Fibroblast of skin of right biceps (primary cell): ENCODE results near the gene HOXD8.

Experiments
- DNase-seq: peaks from one replicate; pipeline ENCODE4 v3.0.0-alpha.2; 2013

The HOXD8 gene

DNA sequence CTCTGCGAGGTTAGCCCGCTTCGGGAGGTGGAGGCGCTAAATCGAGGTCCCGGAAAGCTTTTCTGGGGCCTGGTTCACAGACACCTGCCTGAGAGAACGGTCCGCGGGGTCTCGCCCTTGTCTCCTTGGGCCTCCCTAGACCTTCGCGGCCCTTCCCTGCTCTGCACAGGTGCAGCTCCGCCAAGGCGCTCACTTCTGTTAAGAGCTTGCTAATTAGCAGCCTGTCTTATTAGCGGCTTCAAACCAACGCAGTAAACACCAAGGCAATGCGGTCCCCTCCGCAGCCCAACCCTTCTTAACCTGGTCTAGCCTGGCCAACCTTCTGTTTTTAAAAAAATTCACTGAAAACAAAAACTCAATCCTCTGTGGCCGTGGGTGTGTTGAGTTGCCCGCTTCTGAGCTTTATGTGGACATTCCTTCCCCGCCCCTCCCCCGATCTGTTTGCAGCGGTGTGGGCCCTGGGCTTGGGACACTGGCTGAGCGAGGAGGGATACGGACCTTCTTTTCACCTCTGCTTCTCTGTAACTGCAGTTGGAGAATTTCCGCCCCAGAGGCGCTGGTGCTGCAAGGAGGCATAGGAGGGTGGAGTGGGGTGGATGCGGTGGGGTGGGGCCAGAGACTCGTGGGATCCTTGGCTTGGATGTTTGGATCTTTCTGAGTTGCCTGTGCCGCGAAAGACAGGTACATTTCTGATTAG lies 18.4 kb downstream of the HOXD8 start:
- DNase-seq = peak; percentile 53

DNA sequence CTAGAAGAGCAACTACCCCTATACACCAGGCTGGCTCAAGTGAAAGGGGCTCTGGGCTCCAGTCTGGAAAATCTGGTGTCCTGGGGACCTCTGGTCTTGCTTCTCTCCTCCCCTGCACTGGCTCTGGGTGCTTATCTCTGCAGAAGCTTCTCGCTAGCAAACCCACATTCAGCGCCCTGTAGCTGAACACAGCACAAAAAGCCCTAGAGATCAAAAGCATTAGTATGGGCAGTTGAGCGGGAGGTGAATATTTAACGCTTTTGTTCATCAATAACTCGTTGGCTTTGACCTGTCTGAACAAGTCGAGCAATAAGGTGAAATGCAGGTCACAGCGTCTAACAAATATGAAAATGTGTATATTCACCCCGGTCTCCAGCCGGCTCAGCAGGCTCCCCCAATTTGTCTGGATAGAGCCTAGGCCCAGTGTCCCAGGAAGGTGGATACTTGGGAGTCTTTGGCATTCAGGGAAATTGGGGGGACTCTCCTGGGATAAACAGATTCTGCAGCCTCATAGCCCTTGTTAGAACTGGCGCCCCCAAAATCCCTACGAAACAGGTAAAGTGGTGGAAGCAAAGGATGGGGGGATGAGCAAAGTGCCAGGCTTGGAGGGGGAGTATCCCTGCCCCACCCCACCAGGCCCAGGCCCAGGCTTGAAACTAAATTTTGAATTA lies 19.4 kb downstream of the HOXD8 start:
- DNase-seq = no peak

DNA sequence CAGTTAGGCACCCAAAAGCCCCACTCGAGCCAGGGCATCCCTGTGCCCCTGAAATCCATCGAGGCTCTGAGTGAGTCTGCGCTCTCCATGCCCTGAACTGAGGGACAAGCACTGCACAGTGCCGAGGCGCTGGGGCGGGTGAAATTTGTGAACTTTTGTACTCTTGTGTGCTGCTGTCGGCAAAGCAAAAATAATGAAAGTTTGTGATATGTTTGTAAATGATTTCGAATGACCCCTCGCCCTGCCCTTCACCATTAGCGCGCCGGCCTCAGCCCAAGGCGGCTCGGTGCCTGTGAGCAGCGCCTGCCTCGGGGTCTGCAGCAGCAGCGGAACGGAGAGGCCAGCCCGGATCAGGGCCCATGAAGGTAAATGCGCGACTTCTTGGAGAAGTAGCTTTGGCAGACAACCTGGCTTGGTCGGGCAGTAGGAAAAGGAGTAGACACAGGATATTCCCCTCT lies 20.0 kb downstream of the HOXD8 start:
- no peak for DNase-seq

DNA sequence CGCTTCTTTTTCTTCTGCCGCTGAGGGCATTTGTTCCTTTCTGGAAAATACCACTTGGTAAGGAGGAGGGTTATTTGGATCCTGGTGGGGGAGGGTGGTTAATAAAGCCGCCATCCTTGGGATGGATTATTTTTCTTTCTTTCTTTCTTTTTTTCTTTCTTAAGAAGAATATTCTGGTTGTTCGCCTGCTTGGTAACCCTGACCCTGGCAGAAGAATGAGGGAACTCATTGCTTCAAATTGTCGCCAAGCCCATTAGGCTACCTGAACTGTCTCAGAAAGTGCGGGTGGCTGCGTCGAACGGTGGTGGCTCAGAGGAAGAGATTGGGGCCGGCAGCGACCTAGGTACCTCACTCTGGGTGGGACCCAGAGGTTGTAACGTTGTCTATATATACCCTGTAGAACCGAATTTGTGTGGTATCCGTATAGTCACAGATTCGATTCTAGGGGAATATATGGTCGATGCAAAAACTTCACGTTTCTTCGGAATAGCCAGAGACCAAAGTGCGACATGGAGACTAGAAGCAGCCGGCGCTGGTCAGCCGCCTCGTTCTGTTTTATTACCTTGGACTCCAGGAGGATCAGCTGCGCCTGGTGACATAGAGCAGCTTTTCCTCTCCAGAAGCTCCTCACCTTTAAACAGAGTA lies 20.6 kb downstream of the HOXD8 start:
- no peak for DNase-seq

DNA sequence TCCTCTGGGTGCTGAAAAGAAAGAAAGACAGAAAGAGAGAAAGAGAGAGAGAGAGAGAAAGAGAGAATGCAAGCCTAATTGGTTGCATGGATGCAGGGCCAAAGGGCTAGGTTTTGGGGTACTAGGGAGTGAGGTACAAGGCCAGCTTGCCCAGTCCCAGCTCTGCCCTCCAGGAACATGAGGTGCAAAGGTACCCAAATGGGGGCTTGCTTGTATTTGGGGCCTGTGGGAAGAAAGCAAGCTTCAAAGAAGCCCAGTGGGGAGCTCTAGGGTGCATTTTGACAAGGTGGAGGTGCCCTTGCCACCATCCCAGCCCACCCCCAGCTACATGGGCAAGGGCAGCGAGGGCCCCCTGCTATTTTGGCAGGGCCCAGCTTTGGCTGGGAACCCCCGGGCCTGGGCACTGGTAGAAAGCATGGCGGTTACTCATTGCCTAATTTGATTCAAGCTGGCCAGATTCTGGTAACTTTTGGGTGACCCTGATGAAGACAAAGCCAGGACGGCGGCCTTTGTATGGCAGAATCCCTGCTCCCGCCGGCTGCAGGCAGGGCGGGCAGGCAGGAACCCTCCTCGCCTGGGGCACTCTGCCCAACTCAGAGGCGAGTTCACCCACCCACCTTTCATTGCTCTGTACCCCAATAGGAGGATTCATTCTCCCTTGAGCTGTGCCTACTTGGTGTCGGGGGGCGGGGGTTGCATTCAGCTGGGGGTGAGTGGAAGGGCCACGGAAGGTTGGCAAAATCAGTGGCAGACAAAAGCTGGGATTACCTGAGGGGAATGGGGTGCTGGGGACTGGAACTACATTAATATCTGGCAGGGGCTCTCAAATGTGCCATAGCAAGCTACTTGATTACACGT lies 21.3 kb downstream of the HOXD8 start:
- DNase-seq = no peak

DNA sequence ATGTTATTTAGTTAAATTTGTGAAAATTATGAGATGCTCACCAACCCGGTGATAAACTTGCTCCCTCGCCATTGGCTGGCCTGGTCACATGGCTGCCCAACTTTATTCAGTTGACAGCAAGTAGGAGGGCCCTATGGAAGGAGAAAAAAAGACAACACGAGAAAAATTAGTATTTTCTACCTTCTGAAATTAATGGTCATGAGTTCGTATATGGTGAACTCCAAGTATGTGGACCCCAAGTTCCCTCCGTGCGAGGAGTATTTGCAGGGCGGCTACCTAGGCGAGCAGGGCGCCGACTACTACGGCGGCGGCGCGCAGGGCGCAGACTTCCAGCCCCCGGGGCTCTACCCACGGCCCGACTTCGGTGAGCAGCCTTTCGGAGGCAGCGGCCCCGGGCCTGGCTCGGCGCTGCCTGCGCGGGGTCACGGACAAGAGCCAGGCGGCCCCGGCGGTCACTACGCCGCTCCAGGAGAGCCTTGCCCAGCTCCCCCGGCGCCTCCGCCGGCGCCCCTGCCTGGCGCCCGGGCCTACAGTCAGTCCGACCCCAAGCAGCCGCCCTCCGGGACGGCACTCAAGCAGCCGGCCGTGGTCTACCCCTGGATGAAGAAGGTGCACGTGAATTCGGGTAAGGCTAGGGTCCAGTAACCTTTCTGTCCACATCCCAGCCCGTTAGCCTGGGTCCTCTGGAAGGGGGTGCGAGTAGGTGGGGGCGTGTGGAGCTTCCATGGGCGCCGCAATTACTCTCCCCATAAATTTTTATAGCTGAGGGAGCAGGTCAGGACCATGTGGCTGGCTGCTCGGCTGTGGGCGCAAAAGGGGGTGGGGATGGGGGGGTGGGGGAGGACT lies 22.2 kb downstream of the HOXD8 start, which contains the start of gene HOXD4:
HOXD4 (plus strand) TSS at position 109 of the 846 bp plus-strand sequence; CDS start at position 193, 84 bp downstream.
- peak; percentile 68 for DNase-seq

DNA sequence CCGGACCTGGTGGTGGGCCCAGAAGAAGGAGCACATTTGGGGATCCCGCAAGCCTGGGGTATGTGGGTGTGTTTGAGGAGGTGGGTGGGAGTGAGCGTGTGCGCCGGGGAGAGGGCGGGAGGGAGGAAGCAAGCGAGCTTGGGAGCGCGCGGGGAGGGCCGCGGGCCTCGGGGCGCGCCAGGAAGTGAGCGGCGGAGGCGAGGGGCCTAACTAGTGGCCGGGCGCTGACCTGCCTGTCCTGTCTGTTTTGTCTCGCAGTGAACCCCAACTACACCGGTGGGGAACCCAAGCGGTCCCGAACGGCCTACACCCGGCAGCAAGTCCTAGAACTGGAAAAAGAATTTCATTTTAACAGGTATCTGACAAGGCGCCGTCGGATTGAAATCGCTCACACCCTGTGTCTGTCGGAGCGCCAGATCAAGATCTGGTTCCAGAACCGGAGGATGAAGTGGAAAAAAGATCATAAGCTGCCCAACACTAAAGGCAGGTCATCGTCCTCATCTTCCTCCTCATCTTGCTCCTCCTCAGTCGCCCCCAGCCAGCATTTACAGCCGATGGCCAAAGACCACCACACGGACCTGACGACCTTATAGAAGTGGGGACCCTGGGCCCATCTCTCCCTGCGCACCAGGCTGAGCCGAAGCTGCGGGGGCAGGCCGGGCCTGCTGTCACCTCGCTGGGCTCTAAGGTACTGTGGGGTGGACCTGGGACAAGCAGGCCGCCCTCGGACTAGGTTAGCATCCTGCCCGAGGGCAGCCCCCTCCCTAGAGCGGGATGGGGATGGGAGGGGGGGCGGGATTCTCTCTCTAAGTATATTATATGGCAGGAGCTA lies 23.1 kb downstream of the HOXD8 start:
- DNase-seq = peak; percentile 61

DNA sequence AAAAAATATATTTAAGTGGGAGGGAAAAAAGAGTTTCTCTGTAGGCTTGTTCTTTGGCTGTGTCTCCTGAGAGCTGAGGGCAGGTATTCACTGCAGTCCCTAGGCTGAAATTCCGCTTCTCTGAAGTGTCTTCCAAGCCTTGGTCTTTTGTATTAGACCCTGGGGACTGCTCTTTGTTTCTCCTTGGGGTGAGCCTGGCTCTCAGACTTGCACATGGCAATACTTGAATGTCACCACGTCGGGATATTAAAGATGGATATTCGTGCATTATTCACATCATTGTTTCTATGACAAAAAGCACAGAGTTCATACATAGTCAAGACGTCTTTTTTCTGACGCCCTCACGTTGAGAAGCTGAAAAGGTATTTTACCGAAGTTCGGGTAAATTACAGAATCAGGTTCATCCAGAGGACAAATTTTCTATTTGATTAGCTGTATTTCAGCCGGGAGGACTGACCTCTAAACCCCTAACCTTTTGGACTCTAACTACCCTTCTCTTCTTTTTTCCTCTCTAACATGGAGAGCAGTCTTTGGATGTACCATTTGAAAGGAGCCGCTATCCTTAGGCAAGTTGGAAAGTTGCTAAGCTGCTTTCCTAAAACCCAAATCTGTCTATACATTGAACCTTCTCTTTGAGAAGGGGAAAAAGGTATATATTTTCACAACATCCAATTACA lies 25.2 kb downstream of the HOXD8 start:
- DNase-seq = no peak

DNA sequence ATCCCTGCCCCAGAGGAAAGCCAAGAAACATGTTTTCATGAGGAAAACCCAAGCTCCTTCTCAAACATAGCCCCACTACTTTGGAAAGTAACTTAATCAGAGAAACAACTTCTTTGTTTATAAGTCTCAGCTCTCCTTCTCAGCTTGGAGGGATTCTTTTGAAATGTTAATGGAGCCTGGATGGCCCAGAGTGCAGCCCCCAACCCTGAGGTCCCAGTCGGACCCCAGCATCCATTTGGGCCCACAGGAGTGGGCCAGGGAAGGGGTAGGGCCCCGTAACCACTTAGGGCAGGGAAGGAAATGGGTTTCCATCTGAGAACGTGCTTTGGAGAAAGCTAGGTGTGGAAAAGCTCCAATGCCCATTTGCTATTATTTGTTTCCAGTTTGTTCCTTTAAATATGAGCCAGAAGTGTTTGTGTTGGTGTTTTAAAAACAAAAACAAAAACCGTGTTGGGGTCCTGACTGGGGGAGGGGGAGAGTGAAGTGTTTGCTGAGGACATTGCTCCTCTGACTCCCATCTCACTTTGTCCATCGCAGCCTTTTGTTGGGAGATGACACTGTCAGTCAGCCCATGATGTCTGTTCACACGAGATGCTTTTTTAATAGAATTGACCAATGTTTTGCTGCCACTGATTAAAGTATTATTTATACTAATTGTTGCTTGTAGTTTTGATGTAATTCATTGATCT lies 26.0 kb downstream of the HOXD8 start:
- no peak for DNase-seq

DNA sequence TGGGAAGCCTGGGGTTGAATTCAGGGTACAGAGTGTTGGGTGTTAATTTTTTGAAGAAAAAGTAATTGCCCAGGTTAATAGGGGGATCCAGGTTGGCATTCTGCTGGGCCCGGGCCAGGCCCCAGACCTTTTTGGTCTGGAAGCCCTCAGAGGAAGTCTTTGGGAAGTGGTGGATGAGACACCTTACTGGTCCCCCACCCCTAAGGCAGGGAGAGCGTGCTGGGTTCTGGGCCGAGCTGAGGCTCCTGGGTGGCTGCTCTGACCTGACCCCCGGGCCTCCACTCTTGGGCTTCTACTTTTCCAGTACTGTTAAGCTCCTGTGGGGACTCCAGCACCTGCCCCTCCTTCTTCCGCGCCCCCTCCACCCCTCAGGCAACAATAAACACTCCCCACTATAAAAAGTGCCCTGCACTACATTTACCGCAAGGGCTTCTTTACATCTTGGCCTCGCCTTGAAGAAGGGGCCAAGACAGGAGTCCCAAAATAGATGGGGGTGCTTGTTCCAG lies 26.8 kb downstream of the HOXD8 start:
- no peak for DNase-seq

DNA sequence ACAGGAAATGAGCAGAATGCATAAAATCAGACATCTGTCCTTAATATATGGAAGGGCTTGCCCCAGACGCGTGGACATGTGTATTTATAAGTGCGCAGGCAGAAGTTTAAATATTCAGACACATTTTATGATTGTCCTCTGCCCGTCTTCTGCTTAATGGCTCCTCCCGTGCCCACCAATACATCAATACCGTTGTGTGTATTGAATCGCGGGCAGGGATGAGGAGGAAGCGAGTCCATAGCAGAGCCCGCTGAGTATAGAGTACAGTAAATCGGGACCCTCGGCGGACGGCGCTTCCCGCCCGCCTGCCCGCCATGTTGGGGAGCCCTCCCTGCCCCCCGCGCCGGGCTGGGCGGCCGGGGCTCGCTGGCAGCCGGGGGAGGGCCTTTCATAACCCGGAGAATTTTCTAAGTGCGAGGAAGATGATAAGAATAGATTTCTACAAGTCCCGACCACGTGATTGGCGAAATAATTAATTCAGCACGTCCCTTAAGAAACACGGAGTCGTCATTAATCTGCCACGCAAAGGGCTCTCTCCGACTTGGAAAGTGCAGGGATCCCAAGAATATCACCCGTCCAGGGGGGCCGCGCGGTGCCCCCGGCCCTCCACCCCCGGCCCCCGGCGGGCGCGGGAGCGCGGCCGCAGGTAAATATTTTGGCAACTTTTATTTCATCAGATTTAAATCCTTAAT lies 27.4 kb downstream of the HOXD8 start, which contains the start of gene HOXD3:
HOXD3 (plus strand) TSS at position 501 of the 692 bp plus-strand sequence. CDS start 11,808 bp downstream, outside the sequence.
- DNase-seq = peak; percentile 77

DNA sequence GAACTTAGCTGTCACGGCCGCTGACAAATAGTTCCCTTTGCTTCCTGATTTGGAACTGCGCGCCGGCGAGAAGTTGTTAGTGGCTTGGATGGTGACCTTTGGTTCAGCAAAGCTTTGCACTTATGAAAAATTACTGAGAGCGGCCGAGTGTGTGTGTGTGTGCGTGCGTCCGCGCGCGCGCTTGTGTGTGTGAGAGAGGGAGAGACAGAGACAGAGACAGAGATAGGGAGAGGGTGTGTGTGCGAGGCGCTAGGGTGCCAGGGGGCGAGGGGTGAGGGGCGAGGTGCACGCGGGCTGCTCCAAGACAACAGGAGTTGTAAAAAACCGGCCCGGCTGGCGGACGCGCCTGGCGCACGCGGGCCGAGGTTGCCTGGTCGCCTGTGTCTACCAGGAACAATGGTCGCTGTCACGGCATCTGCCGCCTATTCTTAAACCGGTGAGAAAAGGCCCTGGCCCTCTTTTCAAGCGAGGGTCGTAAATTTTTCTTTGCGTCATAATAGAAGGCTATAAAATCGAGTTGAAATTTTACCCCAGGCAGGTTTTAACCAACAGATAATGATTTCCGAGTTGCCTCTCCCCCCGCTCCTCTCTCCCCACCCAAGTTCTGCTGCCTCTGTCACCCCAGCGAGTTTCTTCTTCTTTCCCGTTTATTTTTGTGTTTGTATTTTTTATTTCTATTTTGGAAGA lies 28.1 kb downstream of the HOXD8 start:
- peak; percentile 59 for DNase-seq

DNA sequence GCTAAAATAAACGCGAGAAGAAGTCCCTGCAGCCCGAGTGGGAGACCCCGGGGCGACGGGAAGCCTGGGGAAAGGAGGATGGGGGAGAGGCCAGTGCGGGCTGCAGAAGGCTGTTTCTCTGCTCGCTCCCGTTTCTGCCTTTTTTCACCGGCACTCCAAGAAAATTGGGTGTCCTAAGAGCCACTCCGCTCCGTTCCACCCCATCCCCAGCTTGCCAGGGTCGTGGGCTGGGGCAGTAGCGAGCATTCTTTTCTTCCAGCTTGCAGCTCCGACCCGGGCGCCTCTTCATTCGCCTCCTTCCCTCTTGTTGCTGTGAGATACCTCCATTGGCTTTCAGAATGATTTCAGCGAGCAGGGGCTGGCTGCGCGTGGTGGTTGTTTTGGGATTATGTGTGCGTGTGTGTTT lies 28.7 kb downstream of the HOXD8 start:
- peak; percentile 68 for DNase-seq

DNA sequence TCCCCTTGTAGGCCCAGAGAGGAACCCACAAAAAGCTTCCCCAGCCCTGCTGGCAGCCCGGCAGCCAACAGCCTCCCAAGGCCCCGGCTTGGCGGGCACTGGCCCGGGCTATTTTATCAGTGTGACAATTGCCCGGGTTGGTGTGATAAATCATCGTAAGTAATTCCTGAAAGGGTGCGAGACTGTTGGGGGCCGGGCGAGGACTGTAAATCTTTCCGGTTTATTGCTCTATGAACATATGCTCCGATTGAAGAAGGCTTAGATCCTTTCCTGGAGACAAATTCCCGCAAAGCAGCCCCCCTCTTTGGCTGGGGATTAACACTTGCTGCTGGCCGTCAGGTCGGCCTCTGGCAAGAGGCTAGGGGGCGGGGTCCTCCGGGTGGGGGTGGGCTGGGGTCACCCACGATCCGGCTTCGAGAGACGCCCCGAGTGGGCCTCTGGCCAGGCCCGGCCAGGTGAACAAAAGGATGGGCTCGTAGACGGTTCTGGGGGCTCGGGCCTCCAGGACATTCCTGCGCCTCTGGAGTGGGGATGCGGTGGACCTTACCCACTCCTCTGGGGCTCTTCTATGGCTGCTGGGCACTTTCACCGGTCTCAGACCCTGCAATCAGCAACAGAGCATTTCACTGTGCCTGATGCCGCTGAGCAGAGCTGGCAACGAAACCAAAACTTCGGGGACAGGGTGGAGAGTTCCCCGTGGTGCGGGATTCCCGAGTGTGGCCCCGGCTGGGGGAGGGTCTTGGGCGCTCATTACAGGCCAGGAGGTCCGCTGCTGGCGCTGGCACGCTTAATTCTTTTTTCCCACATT lies 29.6 kb downstream of the HOXD8 start:
- DNase-seq = peak; percentile 90

DNA sequence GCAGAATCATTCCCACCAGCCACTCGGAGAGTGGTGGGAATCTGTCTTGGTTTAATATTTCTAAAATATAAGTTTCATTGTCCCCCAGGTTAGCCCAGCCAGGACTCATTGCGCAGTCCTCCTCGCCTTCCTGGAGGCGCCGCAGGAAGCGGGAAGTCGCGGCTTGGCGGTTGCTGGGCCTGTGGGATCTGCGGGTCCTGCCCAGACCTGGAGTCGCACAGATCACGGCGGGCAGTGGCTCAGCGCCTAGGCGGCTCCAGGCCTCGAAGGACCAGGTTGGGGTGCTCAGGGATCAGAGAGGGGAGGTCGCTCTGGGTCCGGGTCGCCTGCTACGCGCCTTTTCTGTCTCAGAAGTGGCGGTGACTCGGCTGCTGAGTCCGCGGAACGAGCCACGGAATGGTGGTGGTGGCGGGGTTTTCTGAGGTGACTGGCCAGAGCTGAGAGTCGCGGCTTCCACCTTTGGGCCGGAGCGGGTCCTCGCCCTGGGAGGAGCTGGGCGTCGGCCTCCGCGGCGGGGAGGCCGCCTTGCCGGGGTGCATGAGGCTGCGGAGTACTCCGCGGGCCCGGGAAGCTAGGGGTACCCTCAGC lies 30.3 kb downstream of the HOXD8 start:
- peak; percentile 56 for DNase-seq

DNA sequence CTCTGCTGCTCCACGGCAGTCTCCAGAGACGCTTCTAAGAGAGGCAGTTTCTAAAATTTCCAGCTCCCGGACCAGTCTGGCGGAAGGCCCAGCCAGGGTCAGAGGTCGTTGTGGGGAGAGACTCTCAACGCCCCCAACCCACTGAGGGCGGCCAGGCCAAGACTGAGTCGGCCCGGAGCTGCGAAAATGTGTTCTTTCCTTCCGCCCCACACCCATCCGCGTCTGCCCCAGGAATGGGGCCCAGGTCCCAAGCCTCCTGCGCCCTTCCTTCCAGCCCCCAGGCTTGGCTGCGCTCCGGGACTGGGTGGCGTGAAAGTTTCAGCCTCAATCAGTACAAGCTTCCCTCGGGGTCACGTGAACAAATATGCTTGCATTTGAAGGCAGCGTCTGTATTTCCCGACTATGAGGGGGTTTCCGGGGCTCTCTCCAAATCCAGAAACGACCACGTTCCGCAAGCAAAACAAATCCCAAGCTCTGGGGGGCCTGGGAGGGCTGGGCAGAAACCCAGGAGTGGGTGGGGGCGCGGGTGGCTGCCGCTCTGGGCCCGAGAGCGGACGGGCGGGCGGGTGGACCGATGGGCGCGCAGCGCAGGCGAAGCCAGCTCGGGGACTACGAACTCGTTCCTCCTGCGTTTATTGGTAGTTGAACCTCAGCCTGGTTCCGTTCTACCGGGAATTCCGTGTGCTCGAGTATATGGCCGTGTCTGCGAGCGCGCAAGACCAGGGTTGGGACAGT lies 30.9 kb downstream of the HOXD8 start:
- peak; percentile 84 for DNase-seq
